BLaER1 (cell line): ENCODE measurements around the gene CTDSPL.
A peak's percentile ranks its signal among the peaks of the same experiment; 100 is the strongest.
"Not testable (repeated sequence)": the region's sequence is repeated elsewhere in the genome, so short reads cannot be mapped to it uniquely, and the experiment has no call there.

ENCODE experiments used
- H3K27ac ChIP-seq: shearing (Covaris generic); formaldehyde crosslinking; 2 replicates; pipeline ENCODE4 v1.8.1; 2022
- H3K27me3 ChIP-seq: shearing (Covaris generic); formaldehyde crosslinking; 2 replicates; pipeline ENCODE4 v1.8.1; 2022
- H3K36me3 ChIP-seq: shearing (Covaris generic); formaldehyde crosslinking; 2 replicates; pipeline ENCODE4 v1.8.1; 2022
- H3K4me1 ChIP-seq: shearing (Covaris generic); formaldehyde crosslinking; 2 replicates; pipeline ENCODE4 v1.8.1; 2022
- H3K4me2 ChIP-seq: shearing (Covaris generic); formaldehyde crosslinking; 2 replicates; pipeline ENCODE4 v1.8.1; 2022
- H3K4me3 ChIP-seq: shearing (Covaris generic); formaldehyde crosslinking; 2 replicates; pipeline ENCODE4 v1.8.1; 2022
- H3K9ac ChIP-seq: shearing (Covaris generic); formaldehyde crosslinking; 2 replicates; pipeline ENCODE4 v1.8.1; 2022
- H3K9me3 ChIP-seq: shearing (Covaris generic); formaldehyde crosslinking; 2 replicates; pipeline ENCODE4 v1.8.1; 2022
- H4K20me1 ChIP-seq: shearing (Covaris generic); formaldehyde crosslinking; 2 replicates; pipeline ENCODE4 v1.8.1; 2022
- Cebpa-rat ChIP-seq: shearing (Covaris generic); IDR thresholded peaks from 2 replicates; pipeline ENCODE4 v1.8.1; 2022

The CTDSPL gene

DNA sequence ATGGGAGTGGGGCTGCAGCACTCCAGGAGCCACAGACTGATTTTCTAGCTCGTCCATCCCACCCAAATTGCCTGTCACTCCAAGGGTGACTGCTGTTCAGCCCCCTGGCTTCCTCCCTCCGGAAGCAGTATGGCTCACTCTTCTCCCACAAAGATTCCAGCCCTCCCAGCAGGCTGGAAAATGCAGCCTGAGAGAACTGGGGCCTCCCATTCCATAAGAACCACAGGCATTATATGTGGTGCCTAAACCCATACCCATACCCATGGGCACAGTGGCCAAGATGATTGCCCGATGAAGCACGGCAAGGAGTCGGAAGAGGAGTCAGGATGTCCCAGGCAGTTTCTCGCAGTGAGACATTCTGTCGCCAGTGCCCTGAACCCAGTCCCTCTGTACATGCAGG lies 122.9 kb downstream of the CTDSPL start:
- Histone ChIP-seq H3K36me3 (peaks cover 4% of the 10 kb centered on the region; the same call in 1 of the 2 replicates), H3K9ac (peak overlapping the region; percentile 65; the same call in 1 of the 2 replicates), H3K4me2 (peak overlapping the region; percentile 91), H3K4me1 (peaks cover 76% of the 10 kb centered on the region), H3K9me3 (no peaks in the 10 kb centered on the region), H3K27ac (peak overlapping the region; percentile 84), H3K4me3 (peak overlapping the region; percentile 38), H4K20me1 (no peaks in the 10 kb centered on the region), H3K27me3 (no peaks in the 10 kb centered on the region)
- no peak for TF ChIP-seq Cebpa-rat

DNA sequence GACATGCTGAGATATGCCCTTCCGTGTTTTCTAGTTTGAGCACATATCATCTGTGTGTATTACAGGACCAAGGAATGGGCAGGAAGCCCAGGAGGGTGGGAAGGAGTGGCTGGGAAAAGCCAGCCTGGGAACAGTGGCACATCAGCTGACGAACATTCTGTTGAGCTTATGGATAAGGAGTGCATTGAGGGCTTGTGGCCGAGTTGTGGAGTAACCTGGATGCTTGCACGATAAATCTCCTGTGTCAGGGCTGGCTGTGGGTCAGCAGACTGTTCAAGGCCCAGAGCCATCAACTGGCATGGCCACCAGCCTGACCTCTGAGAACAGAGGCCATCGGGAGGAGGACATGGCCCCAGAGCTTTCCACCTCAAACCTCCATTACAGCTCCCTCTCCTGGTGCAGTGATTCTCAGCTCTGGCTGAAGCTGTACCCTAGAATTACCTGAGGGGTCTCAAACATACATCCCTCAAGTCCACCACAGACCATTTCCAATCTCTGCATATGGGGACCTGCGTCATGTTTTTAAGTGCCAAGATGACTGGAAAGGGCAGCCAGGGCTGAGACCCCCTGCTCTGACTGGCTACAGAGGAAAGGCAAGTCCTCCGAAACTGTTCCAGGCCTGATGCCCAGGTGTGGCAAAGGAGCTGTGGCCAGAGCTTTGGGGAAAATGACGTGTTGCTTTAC lies 124.1 kb downstream of the CTDSPL start:
- no peak overlapping the region for H3K4me3 ChIP-seq
- H3K4me1 ChIP-seq, result peaks cover 70% of the 10 kb centered on the region
- peak overlapping the region; percentile 84 for H3K27ac ChIP-seq
- no peaks in the 10 kb centered on the region for H3K9me3 ChIP-seq
- H3K4me2 ChIP-seq, result peak overlapping the region; percentile 91
- no peak overlapping the region for H3K9ac ChIP-seq
- TF ChIP-seq Cebpa-rat, result no peak
- no peaks in the 10 kb centered on the region for H3K27me3 ChIP-seq
- H4K20me1 ChIP-seq, result no peaks in the 10 kb centered on the region
- peaks cover under 1% of the 10 kb centered on the region; the same call in 1 of the 2 replicates for H3K36me3 ChIP-seq

DNA sequence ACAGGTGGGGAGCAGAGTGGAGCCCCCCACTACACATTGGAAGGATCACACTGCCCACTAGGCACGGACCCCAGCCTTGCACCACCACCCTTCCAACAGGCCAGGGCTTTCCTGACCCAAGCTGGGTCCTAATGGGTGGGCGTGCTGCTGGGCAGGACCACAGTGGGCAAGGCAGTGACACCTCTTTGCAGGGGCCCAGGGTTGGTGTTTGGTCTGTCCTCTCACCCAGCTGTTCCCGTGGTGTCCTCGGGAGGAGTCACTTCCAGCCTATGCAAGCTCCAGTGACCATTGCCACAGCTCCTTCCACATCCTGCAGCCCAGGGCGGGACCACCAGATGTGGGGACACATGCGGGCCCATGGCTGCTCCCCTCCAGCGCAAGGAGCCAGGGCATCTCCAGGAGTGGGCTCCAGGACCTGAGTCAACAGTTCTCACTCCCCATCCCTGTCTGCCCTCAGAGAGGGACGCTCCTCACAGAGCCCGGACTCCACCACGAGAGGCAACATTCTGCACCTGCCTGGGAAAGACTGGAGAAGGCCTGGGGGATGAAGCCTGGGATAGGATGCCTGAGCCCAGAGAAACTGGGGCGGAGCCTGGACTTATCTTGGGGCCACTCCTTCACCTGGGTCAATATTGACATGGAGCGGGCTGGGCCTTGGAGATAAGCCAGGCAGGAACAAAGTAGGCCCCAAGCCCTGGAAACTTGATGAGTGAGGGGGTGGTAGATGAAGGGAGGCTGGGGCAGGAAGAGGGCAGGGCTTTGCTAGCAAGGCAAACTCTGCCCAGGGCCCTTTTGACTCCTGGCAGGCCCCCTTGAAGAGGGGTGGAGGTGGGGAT lies 125.0 kb downstream of the CTDSPL start:
- Histone ChIP-seq H3K36me3 (no peaks in the 10 kb centered on the region), H3K4me2 (peak overlapping the region; percentile 3; the same call in 1 of the 2 replicates), H3K4me3 (no peak overlapping the region), H3K9me3 (no peaks in the 10 kb centered on the region), H4K20me1 (no peaks in the 10 kb centered on the region), H3K4me1 (peaks cover 64% of the 10 kb centered on the region), H3K9ac (no peak overlapping the region), H3K27me3 (no peaks in the 10 kb centered on the region), H3K27ac (peak overlapping the region; percentile 84)
- no peak for TF ChIP-seq Cebpa-rat

DNA sequence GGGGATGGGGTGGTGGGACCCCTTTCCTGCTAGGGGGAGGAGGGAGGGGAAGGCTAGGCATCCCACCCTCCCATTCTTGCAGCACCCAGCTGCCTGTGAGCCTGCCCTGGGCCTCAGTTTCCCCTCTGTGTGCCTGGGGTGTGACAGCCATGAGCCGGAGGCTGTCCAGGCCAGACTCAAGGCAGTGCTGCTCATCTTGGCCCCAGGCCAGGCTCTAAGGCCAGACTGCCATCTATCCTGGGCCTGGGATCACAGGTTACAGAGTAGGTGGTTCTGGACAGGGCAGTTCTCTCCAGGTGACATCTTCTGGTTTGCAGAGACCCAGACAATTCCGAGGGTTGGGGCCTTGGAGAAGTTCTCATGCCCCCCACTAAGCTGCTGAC lies 125.6 kb downstream of the CTDSPL start:
- Histone ChIP-seq H3K4me2 (no peak overlapping the region), H3K27ac (no peak overlapping the region), H4K20me1 (no peaks in the 10 kb centered on the region), H3K36me3 (no peaks in the 10 kb centered on the region), H3K4me3 (no peak overlapping the region), H3K9ac (no peak overlapping the region), H3K9me3 (no peaks in the 10 kb centered on the region), H3K27me3 (no peaks in the 10 kb centered on the region), H3K4me1 (peaks cover 58% of the 10 kb centered on the region)
- TF ChIP-seq Cebpa-rat, result no peak

DNA sequence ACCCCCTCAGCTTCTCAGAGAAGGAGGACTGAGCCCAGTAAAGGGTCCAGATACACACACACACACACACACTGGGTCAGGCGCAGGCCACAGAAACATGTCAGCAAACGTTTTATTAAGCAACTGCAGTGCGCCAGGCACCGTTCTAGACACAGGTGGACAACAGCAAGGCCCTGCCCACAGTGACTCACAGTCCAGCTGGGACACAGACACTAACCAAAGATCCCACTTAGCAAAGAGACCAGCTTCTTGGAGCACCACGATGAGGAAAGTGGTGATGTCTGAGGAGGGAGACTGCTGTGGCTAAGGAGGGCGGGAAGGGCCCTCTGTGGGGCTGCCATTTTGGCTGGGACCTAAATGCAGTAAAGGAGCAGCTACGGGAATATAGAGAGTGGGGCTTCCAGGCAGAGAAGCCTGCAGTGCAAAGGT lies 126.1 kb downstream of the CTDSPL start:
- Histone ChIP-seq H3K4me1 (peaks cover 54% of the 10 kb centered on the region), H3K36me3 (no peaks in the 10 kb centered on the region), H3K9me3 (no peaks in the 10 kb centered on the region), H3K4me3 (no peak overlapping the region), H3K27me3 (no peaks in the 10 kb centered on the region), H3K27ac (no peak overlapping the region), H3K4me2 (peak overlapping the region; percentile 16), H4K20me1 (no peaks in the 10 kb centered on the region), H3K9ac (no peak overlapping the region)
- no peak for TF ChIP-seq Cebpa-rat

DNA sequence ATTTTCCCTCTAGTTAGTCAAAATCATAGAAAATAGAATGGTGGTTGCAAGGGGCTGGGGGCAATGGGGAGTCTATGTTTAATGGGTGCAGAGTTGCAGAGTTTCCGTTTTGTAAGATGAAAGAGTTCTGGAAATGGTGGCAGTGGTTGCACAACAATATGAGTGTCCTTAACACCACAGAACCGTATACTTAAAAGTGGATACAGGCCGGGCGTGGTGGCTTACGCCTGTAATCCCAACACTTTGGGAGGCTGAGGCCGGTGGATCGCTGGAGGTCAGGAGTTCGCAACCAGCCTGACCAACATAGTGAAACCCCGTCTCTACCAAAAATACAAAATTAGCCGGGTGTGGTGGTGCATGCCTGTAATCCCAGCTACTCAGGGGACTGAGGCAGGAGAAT lies 126.7 kb downstream of the CTDSPL start:
- not testable (repeated sequence) for H3K4me3 ChIP-seq, H3K36me3 ChIP-seq, H3K9me3 ChIP-seq, H3K27me3 ChIP-seq, H3K27ac ChIP-seq, H3K9ac ChIP-seq, H4K20me1 ChIP-seq
- H3K4me2 ChIP-seq, result peak overlapping the region; percentile 16
- 0 out of 2 replicates have a peak, but pooled peaks have one; percentile 36 for TF ChIP-seq Cebpa-rat
- peaks cover 51% of the 10 kb centered on the region for H3K4me1 ChIP-seq

DNA sequence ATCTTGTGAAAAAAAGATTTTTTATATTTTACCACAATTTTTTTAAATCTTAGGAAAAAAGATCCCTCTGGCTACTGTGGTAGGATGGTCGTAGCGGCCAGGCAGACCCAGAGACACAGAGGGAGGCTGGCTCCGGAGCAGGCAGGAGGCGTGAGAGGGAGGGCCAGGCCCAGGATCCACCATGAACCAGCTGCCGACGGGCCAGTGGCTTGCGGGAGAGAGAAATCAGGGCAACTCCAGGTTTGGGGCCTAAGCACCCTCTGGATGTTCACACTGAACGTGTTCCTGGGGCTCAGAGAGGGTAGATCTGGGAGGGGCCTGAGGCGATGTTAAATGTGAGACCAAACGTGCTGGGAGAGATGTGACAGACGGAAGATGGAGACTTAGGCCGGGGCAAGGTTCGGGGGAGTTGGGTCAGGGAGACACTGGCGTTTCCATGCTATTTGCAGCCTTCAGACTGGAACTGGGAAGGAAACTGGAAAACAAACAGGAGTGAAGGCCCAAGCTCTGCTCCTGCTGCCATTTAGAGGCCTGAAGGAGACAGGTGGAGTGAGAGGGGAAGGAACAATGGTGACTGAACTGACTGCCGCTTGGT lies 127.3 kb downstream of the CTDSPL start:
- no peaks in the 10 kb centered on the region for H3K9me3 ChIP-seq
- H3K9ac ChIP-seq, result no peak overlapping the region
- no peak overlapping the region for H3K4me3 ChIP-seq
- H4K20me1 ChIP-seq, result no peaks in the 10 kb centered on the region
- peak overlapping the region; percentile 16; the same call in 1 of the 2 replicates for H3K4me2 ChIP-seq
- TF ChIP-seq Cebpa-rat, result no peak
- no peaks in the 10 kb centered on the region for H3K27me3 ChIP-seq
- no peak overlapping the region for H3K27ac ChIP-seq
- peaks cover 49% of the 10 kb centered on the region for H3K4me1 ChIP-seq
- no peaks in the 10 kb centered on the region for H3K36me3 ChIP-seq

DNA sequence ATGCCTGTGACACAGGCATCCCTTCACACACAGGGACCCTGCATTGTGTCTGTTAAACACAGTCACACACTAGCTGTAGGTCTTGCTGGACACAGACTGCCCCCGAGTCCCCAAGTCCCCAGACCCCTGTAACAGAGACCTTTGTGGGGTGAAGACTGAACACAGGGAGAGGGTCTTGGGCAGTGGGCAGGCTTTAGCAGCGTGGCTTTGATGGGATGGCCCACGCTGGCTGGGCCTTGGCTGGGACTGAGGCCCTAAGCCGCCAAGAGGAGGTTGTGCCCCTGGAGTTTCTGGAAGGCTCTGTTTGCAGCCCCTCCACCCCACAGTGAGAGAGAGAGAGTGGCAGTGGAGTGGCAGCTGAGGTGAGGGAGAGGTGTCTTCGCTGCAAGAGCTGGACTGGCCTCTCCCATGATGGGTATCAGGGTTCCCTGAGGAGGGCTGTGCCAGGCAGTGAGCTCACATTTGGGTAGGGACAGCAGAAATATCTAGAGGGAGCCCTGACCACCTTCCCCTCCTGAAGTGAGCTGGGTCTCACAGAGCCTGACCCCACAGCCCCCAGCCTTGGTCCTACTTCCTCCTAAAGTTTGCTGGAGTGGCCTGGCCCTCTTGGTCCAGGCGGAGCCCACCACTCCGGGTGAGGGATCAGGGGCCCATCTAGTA lies 128.3 kb downstream of the CTDSPL start:
- H4K20me1 ChIP-seq, result no peaks in the 10 kb centered on the region
- H3K4me3 ChIP-seq, result no peak overlapping the region
- TF ChIP-seq Cebpa-rat, result no peak
- no peak overlapping the region for H3K9ac ChIP-seq
- H3K4me2 ChIP-seq, result no peak overlapping the region
- no peaks in the 10 kb centered on the region for H3K27me3 ChIP-seq
- peak overlapping the region; percentile 30; the same call in 1 of the 2 replicates for H3K27ac ChIP-seq
- no peaks in the 10 kb centered on the region for H3K36me3 ChIP-seq
- H3K9me3 ChIP-seq, result no peaks in the 10 kb centered on the region
- peaks cover 42% of the 10 kb centered on the region for H3K4me1 ChIP-seq

DNA sequence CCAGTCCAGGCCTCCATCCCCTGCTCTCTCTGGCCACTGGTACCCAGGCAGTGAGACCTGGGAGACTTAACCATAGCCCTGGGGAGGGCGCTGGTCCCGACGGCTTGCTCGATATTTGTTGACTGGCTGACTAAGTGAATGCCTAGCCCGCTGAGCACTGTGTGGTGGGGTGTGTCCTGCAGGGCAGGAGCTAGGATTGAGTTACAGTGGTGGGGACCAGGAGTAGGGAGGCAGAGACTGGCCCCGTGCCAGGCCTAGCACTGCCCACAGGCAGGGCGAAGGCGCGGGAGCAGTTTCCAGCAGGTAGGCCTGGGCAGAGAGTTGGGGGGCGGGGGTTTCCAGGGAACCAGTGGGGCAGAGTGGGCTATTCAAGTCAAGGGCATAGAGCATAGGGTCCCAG lies 128.8 kb downstream of the CTDSPL start, which contains the start of gene VILL:
TSS of gene VILL (plus strand) at position 260 of the 400 bp plus-strand sequence. CDS start 2,887 bp downstream, outside the sequence.
- TF ChIP-seq Cebpa-rat, result no peak
- H3K9me3 ChIP-seq, result no peaks in the 10 kb centered on the region
- no peak within 1 kb of the TSS for H3K4me3 ChIP-seq
- H3K36me3 ChIP-seq, result peaks cover 3% of the 10 kb centered on the region
- peaks cover 42% of the 10 kb centered on the region for H3K4me1 ChIP-seq
- H4K20me1 ChIP-seq, result no peaks in the 10 kb centered on the region
- no peak within 1 kb of the TSS for H3K4me2 ChIP-seq
- peak within 1 kb of the TSS; percentile 30; the same call in 1 of the 2 replicates for H3K27ac ChIP-seq
- H3K27me3 ChIP-seq, result no peaks in the 10 kb centered on the region
- no peak within 1 kb of the TSS for H3K9ac ChIP-seq
